ENCODE data around the gene LRIG1. TPM values are rescaled to one million over a fixed set of nuclear protein-coding genes. Genes with fewer than 3 reads are reported as not detected.

Gene LRIG1
- total RNA-seq, 1 experiment from 2014 or later, result 14.7 TPM

DNA sequence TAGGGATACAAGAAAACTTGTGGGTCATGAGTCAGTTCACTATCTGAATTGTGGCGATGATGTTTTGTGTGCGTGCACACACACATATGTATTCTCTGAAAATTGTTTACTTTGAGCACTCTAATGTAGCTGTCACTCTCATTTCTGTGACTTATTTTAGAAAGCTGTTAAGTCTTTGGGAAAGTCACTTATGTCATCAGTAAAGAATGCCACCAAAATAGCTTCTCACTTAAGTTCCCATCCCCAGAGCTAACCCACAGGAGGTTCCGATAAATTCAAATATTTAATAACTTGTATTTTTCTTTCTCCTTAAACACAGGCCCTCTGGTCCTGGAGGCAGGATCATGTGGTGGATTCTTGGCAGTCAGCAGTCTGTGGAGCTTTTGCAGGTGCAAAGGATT lies 138.3 kb downstream of the LRIG1 start:
- no peak for TF ChIP-seq CTCF (IDR thresholded peaks at IDR 0.05; ENCODE audit: unreplicated experiment)
- Mint-ChIP-seq H3K27me3 (ENCODE audit: unreplicated experiment) (no peaks in the 10 kb centered on the region), H3K36me3 (ENCODE audit: insufficient read depth, unreplicated experiment) (no peaks in the 10 kb centered on the region), H3K4me1 (ENCODE audit: low read depth, unreplicated experiment) (no peaks in the 10 kb centered on the region), H3K9me3 (ENCODE audit: low read depth, unreplicated experiment) (no peaks in the 10 kb centered on the region), H3K4me3 (ENCODE audit: low read depth, unreplicated experiment) (no peak overlapping the region), H3K27ac (ENCODE audit: unreplicated experiment) (no peak overlapping the region)
- BruUV-seq (replicated peaks), result no TSS peak
- CTCF ChIA-PET, result no interaction called here
- no peak for DNase-seq
- intact Hi-C loops (cut with micrococcal nuclease; ENCODE audit: unreplicated experiment), result no loop called here

- Mint-ChIP-seq H3K4me3 (ENCODE audit: low read depth, unreplicated experiment) (no peak overlapping the region), H3K9me3 (ENCODE audit: low read depth, unreplicated experiment) (no peaks in the 10 kb centered on the region), H3K36me3 (ENCODE audit: insufficient read depth, unreplicated experiment) (no peaks in the 10 kb centered on the region), H3K27me3 (ENCODE audit: unreplicated experiment) (no peaks in the 10 kb centered on the region), H3K4me1 (ENCODE audit: low read depth, unreplicated experiment) (no peaks in the 10 kb centered on the region), H3K27ac (ENCODE audit: unreplicated experiment) (no peak overlapping the region)
- DNase-seq, result no peak
- intact Hi-C loops (cut with micrococcal nuclease; ENCODE audit: unreplicated experiment), result no loop called here
- CTCF ChIA-PET, result no interaction called here
- BruUV-seq (replicated peaks), result no TSS peak
- no peak for TF ChIP-seq CTCF (IDR thresholded peaks at IDR 0.05; ENCODE audit: unreplicated experiment)
Measured at GRCh38 chr3:66361356-66361755, 139.5 kb downstream of the LRIG1 start.

GRCh38 chr3:66355997-66356396 lies 144.8 kb downstream of the LRIG1 start:
- intact Hi-C loops (cut with micrococcal nuclease; ENCODE audit: unreplicated experiment), result no loop called here
- no TSS peak for BruUV-seq (replicated peaks)
- CTCF ChIA-PET, result no interaction called here
- H3K4me1 Mint-ChIP-seq (ENCODE audit: low read depth, unreplicated experiment), result no peaks in the 10 kb centered on the region
- H3K27me3 Mint-ChIP-seq (ENCODE audit: unreplicated experiment), result no peaks in the 10 kb centered on the region
- no peak for TF ChIP-seq CTCF (IDR thresholded peaks at IDR 0.05; ENCODE audit: unreplicated experiment)
- H3K27ac Mint-ChIP-seq (ENCODE audit: unreplicated experiment), result no peak overlapping the region
- H3K36me3 Mint-ChIP-seq (ENCODE audit: insufficient read depth, unreplicated experiment), result no peaks in the 10 kb centered on the region
- H3K9me3 Mint-ChIP-seq (ENCODE audit: low read depth, unreplicated experiment), result no peaks in the 10 kb centered on the region
- no peak for DNase-seq
- H3K4me3 Mint-ChIP-seq (ENCODE audit: low read depth, unreplicated experiment), result no peak overlapping the region

GRCh38 chr3:66355394-66355793 lies 145.4 kb downstream of the LRIG1 start:
- no peaks in the 10 kb centered on the region for H3K9me3 Mint-ChIP-seq (ENCODE audit: low read depth, unreplicated experiment)
- intact Hi-C loops (cut with micrococcal nuclease; ENCODE audit: unreplicated experiment), result no loop called here
- BruUV-seq (replicated peaks), result no TSS peak
- H3K4me3 Mint-ChIP-seq (ENCODE audit: low read depth, unreplicated experiment), result no peak overlapping the region
- CTCF ChIA-PET, result no interaction called here
- H3K27me3 Mint-ChIP-seq (ENCODE audit: unreplicated experiment), result no peaks in the 10 kb centered on the region
- no peaks in the 10 kb centered on the region for H3K36me3 Mint-ChIP-seq (ENCODE audit: insufficient read depth, unreplicated experiment)
- DNase-seq, result no peak
- H3K4me1 Mint-ChIP-seq (ENCODE audit: low read depth, unreplicated experiment), result no peaks in the 10 kb centered on the region
- TF ChIP-seq CTCF (IDR thresholded peaks at IDR 0.05; ENCODE audit: unreplicated experiment), result no peak
- no peak overlapping the region for H3K27ac Mint-ChIP-seq (ENCODE audit: unreplicated experiment)

- H3K27ac Mint-ChIP-seq (ENCODE audit: unreplicated experiment), result no peak overlapping the region
- BruUV-seq (replicated peaks), result no TSS peak
- no peak for TF ChIP-seq CTCF (IDR thresholded peaks at IDR 0.05; ENCODE audit: unreplicated experiment)
- CTCF ChIA-PET, result no interaction called here
- no peaks in the 10 kb centered on the region for H3K9me3 Mint-ChIP-seq (ENCODE audit: low read depth, unreplicated experiment)
- no peak for DNase-seq
- intact Hi-C loops (cut with micrococcal nuclease; ENCODE audit: unreplicated experiment), result no loop called here
- no peaks in the 10 kb centered on the region for H3K36me3 Mint-ChIP-seq (ENCODE audit: insufficient read depth, unreplicated experiment)
- no peak overlapping the region for H3K4me3 Mint-ChIP-seq (ENCODE audit: low read depth, unreplicated experiment)
- H3K27me3 Mint-ChIP-seq (ENCODE audit: unreplicated experiment), result no peaks in the 10 kb centered on the region
- no peaks in the 10 kb centered on the region for H3K4me1 Mint-ChIP-seq (ENCODE audit: low read depth, unreplicated experiment)
Measured at GRCh38 chr3:66354001-66354400, 146.8 kb downstream of the LRIG1 start.

Data from Calu3 (cell line).